GM21515 (cell line): ENCODE data around the gene ITGA3.

Experiments used
- ATAC-seq: cut with Tn5 transposase; IDR thresholded peaks from one replicate; pipeline ENCODE4 v1.9.1; 2021; ENCODE audit not compliant: unreplicated experiment

ITGA3 gene

DNA sequence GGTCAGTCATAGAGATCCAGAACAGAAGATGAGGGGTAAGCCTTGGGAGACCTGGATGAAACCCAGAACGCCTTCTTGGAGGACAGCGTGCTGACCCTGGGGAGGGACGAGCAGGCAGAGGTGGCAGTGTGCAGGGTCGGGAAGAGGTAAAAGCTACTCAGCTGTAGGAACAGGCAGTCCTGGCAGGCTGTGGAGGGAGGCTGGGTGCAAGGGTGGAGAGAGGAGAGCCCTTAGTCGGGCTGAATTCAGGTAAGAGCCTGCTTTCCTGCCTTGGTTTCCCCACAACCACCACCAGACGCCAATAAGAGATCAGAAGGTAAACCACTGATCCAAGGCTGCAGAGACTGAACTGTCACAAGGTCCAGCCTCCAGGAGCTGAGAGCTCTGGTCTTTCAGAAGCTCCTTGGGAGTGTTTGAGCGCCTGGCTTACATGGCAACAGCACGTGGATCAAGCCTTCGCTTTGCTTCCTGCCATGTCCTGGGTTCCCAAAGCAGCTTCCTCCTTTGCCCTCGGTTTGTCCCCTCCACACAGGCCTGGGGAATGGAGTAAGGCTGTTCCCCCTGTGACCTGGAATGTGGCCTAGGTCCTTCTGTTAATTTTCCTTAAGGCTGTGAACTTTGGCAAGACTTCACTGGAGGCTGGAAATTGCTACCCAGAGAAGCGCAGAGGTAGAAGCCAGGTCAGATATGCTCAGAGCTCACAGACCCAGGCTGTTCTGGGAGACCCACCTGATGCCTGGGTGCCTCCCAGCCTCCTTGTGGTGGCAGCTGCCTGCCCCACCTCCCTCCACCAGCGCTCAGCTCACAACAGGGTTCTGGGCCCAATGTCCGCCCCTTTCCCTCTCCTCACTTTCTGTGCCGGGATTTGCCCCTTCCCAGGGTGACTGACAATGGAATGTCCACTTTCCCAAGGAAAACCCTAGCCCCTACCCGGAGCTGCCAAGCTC lies 35.3 kb downstream of the ITGA3 start:
- no peak for ATAC-seq

DNA sequence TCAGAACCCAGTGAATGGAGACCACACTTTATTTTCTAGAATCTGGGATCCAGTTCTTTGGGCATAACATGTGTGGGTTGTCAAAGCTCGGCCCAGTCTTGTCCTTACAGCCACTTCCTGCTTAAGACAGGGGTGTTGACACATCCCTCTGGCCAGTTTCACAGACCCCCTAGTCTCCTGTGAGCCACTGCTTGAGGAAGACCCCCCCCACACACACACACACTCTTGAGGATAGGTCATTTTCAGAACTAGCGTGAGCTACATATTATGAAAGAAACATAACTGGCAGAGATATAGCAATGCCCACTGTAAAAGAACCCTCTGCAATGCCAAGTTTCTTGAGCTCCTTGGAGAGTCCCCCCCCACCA lies 36.0 kb downstream of the ITGA3 start:
- ATAC-seq, result no peak

DNA sequence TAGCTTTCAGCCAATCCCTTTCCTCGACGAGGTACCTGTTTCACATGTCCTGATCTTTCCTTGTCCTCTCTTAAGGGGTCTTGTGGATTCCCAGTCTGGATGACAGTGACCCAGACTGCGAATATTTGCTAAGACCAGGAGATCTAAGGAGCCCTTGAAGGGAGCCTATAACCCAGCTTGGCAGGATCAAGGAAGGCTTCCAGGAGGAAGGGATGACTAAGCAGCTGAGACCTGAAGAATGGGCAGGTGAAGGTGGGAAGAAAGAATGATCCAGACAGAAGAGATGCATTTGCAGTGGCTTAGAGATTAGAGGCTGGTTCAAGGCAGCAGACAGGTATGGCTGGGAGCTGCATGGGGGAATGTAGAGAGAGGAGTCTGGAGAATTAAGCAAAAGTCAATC lies 37.3 kb downstream of the ITGA3 start:
- no peak for ATAC-seq

DNA sequence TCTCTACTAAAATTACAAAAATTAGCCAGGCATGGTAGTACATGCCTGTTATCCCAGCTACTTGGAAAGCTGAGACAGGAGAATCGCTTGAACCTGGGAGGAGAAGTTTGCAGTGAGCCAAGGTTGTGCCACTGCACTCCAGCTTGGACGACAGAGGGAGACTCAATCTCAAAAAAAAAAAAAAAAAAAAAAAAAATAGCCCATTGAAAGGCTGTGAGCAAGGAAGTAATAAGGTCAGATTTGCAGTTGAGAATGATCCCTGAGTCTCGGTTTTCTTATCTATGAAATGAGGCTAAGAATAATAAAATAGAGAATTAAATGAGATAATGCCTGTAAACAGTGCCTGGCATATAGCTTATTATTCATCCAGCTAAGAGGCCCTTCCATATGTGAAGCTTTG lies 37.9 kb downstream of the ITGA3 start:
- no peak for ATAC-seq

- ATAC-seq, result peak; percentile 40
These were observed 38.4 kb downstream of the ITGA3 start for GRCh38 chr17:50094243-50094752.

DNA sequence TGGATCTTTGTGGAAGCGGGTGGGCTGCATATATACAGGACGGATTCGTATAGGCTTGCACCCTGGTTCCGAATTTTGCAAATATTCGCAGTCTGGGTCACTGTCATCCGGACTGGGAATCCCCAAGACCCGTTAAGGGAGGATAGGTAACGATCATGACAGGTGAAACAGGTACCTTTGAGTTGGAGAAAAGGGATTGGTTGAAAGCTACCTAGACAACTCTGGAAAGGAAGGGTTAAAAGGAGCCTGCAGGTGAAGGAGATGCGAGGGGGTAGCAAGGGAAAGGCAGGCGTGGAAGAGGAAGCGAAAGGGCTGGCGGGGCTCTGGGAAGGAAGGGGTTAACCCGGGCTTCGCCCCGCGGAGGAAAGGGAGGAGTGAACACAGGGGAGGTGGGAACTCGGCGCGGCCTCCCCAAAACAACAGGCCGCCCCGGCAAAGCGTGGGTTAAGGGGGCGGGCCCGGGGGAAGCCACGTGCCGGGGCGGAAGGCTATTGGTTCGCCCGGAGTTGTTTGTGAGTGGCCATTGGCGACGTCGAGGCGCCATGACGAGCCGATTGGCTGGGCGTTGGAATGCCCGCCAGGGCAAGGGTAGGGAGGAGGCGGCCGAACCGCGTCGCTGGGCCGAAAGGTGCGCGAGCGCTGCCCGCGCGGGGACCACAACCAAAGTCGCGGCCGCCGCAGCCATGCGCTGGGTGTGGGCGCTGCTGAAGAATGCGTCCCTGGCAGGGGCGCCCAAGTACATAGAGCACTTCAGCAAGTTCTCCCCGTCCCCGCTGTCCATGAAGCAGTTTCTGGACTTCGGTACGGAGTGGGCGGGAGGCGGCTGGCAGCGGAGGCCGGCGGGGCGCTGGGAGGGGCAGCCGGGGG lies 39.1 kb downstream of the ITGA3 start, which contains the start of gene PDK2:
Gene PDK2, plus strand, starts transcription at position 599 of the 867 bp plus-strand sequence. Its CDS starts 85 bp downstream, at position 684.
- ATAC-seq, result peak; percentile 82

- ATAC-seq, result no peak
These were observed 39.7 kb downstream of the ITGA3 start for GRCh38 chr17:50095626-50096037.

DNA sequence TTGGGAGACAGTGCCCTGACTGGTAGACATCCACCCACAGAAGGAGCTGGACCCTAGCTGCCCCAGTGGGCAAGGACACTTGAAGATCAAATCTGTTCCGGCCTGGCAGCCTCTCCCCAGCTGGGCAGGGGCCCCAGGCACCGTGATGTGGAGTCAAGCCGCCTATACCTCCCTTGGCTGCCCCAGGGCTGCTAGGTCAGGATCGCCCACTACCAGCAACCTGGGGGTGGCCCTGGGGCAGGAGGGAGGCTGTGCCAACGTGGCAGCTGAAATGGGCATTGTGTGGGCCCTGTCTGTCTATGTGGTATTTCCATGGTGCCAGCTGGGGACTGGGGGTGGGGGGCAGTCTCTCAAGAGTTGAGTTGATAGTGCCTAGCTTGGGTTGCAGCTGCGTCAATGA lies 40.2 kb downstream of the ITGA3 start:
- no peak for ATAC-seq

- no peak for ATAC-seq
These were observed 40.8 kb downstream of the ITGA3 start for GRCh38 chr17:50096758-50097157.

DNA sequence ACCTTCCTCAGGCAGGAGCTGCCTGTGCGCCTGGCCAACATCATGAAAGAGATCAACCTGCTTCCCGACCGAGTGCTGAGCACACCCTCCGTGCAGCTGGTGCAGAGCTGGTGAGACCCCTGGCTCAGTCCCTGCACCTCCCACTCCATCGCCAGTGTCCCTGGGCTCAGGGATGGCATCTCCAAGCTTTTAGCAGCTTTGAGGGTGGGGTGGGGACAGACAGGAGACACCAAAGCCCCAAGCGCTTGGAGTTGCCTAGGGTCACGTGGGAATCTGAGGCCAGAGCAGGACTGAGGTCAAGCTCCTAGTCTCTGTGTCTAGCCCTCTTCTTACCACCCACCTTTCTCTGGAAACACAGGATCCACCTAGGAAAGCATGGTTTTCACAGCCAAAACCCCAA lies 41.5 kb downstream of the ITGA3 start:
- no peak for ATAC-seq

DNA sequence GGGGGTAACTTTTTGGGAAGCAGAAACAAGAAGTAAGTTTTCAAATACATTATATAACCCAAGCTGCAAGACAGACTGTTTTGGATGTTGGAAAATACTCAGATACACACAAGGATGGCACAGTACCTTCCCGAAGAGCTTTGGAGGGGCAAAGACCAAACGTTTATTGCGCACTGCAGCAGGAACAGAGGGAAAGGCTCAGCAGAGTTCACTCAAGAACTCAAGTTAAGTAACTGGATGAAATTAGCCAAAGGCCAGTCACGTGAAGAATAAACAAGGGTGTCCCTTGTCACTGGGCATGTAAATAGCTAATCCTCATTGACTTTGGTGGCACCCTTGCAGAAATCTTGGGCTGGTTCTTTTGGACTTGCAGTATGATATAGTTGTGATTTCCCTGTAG lies 42.0 kb downstream of the ITGA3 start:
- ATAC-seq, result no peak

- ATAC-seq, result no peak
These were observed 42.7 kb downstream of the ITGA3 start for GRCh38 chr17:50098583-50098982.

DNA sequence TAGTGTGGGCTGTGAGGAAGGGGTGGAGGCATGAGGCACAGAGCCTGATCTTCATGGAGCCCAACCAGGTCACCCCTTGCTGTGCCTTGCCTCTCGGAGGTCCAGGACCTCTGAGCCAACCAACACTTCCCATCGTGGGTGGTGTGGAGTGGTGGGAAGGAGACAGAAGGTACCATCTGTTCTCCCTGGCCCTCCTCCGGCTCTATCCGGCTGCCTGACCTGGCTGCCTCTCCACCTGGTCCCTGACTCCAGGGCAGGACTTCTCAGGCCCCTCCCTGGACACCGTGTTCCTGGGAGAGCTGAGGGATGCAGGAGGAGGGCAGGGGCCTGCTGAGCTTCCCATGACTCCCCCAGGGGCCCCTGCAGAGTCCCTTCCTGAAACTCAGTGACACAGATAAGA lies 43.1 kb downstream of the ITGA3 start:
- no peak for ATAC-seq

- no peak for ATAC-seq
These were observed 44.6 kb downstream of the ITGA3 start for GRCh38 chr17:50100480-50100883.

DNA sequence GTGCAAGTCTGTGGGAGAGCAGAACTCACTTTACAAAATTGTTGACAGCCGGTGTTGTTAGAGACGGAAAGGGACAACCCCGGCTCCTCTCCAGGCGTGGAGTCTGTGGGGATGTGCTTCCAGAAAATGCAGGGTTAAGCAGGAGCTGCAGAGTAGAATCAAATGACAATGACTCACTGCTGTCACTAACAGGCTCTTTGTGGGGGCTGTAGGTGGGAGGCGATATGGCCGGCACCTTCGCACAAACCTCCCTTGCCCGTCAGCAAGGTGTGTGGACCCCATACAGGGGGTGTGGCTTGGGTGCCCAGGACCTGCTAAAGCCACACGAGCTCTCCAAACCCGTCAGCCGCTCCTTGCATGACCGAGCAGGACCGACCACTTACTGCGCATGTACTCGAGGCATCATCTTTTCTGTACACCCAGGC lies 45.0 kb downstream of the ITGA3 start:
- ATAC-seq, result no peak

GRCh38 chr17:50101346-50102163 lies 45.6 kb downstream of the ITGA3 start:
- no peak for ATAC-seq

- ATAC-seq, result no peak
These were observed 46.5 kb downstream of the ITGA3 start for GRCh38 chr17:50102164-50102991.

DNA sequence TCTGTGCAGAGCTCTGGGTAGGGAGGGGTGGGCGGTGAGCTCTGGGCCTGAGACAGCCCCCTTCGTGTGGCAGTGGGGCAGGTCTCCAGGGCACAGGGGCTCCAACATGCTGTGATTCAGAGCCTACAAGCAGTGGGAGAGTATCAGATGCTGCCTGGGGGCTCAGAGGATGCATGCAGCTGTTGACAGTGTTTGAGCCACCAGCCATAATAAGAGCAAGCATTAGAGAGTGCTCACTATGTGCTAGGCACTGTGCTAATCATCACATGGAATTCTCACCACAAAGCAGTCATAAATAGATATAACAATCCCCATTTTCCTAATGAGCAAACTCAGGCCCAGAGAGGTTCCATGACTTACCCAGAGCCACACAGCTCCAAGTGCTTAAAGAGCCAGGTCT lies 47.3 kb downstream of the ITGA3 start:
- no peak for ATAC-seq

- no peak for ATAC-seq
These were observed 48.0 kb downstream of the ITGA3 start for GRCh38 chr17:50103941-50104340.

GRCh38 chr17:50105811-50106210 lies 49.9 kb downstream of the ITGA3 start:
- ATAC-seq, result no peak
